Fibroblast of lung (primary cell): ENCODE measurements around the gene FCER2.

Experiments used
- CTCF ChIP-seq, 2 donors: IDR thresholded peaks in 1 of 2; conservative IDR thresholded peaks in 1 of 2; 1 replicate in 1 of 2; 2 replicates in 1 of 2; pipeline ENCODE4 v1.5.1; 2011 to 2012; ENCODE audit warnings: low read length in 2 of 2, control low read depth in 1 of 2, inconsistent platforms in 1 of 2, low read depth in 1 of 2, mild to moderate bottlenecking in 1 of 2
- EZH2 ChIP-seq: IDR thresholded peaks from 2 replicates; pipeline ENCODE4 v1.5.1; 2012; ENCODE audit warnings: low read length, control low read depth, mild to moderate bottlenecking; ENCODE audit errors: missing control alignments

- TF ChIP-seq CTCF (conservative IDR thresholded peaks at IDR 0.05 in 1 of 2, IDR thresholded peaks at IDR 0.05 in 1 of 2; ENCODE audit: low read depth in 1 of 2, low read length in 2 of 2) (no peak), EZH2 (no peak)
These were observed 35.3 kb upstream of the FCER2 start for GRCh38 chr19:7737215-7737614.
